Neural crest cell (in vitro differentiated cells): ENCODE data around the gene CREB5. TPM values are rescaled to one million over a fixed set of nuclear protein-coding genes. Genes with fewer than 3 reads are reported as not detected.

Source experiments
- DNase-seq: peaks from one replicate; pipeline ENCODE4 v3.0.0; 2021; ENCODE audit warnings: low read depth, mixed read lengths, low spot score
- H3K27ac Mint-ChIP-seq: one replicate; pipeline ENCODE4 v1.8.0; 2021; ENCODE audit warnings: mild to moderate bottlenecking, mixed read lengths; ENCODE audit not compliant: unreplicated experiment
- H3K27me3 Mint-ChIP-seq: 2 replicates; pipeline ENCODE4 v1.8.0; 2021; ENCODE audit warnings: low read depth, mild to moderate bottlenecking, mixed read lengths
- H3K36me3 Mint-ChIP-seq: 2 replicates; pipeline ENCODE4 v1.8.0; 2021; ENCODE audit warnings: low read depth, mild to moderate bottlenecking, mixed read lengths
- H3K4me1 Mint-ChIP-seq: 2 replicates; pipeline ENCODE4 v1.8.0; 2021; ENCODE audit warnings: mixed read lengths
- H3K4me3 Mint-ChIP-seq: one replicate; pipeline ENCODE4 v1.8.0; 2021; ENCODE audit warnings: mild to moderate bottlenecking, mixed read lengths
- H3K9me3 Mint-ChIP-seq: 2 replicates; pipeline ENCODE4 v1.8.0; 2021; ENCODE audit warnings: mixed read lengths
- total RNA-seq: library from RNA; stranded (reverse); gene quantifications from 2 replicates; pipeline ENCODE4 v1.2.1, GENCODE V29; 2021
- TF ChIP-seq, protein P1 (sequence below): fragments of 200-600 bp; sonication (generic); conservative IDR thresholded peaks from 2 replicates; pipeline ENCODE4 v1.5.0; 2021; ENCODE audit warnings: antibody characterized with exemption, mild to moderate bottlenecking

CREB5 gene
- total RNA-seq, 1 donor from 2014 or later: 8.3 TPM

- peaks cover 5% of the 10 kb centered on the region for H3K36me3 Mint-ChIP-seq
- H3K27me3 Mint-ChIP-seq: no peaks in the 10 kb centered on the region
- TF ChIP-seq, protein P1, sequence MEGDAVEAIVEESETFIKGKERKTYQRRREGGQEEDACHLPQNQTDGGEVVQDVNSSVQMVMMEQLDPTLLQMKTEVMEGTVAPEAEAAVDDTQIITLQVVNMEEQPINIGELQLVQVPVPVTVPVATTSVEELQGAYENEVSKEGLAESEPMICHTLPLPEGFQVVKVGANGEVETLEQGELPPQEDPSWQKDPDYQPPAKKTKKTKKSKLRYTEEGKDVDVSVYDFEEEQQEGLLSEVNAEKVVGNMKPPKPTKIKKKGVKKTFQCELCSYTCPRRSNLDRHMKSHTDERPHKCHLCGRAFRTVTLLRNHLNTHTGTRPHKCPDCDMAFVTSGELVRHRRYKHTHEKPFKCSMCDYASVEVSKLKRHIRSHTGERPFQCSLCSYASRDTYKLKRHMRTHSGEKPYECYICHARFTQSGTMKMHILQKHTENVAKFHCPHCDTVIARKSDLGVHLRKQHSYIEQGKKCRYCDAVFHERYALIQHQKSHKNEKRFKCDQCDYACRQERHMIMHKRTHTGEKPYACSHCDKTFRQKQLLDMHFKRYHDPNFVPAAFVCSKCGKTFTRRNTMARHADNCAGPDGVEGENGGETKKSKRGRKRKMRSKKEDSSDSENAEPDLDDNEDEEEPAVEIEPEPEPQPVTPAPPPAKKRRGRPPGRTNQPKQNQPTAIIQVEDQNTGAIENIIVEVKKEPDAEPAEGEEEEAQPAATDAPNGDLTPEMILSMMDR: no peak
- H3K9me3 Mint-ChIP-seq: peaks cover 5% of the 10 kb centered on the region
- no peak overlapping the region for H3K4me3 Mint-ChIP-seq
- no peak for DNase-seq
- H3K4me1 Mint-ChIP-seq: no peaks in the 10 kb centered on the region
- no peak overlapping the region for H3K27ac Mint-ChIP-seq
These were observed 359.7 kb downstream of the CREB5 start for GRCh38 chr7:28771906-28772622.

GRCh38 chr7:28773423-28774145 is 361.3 kb downstream of the CREB5 start:
- Mint-ChIP-seq H3K36me3 (peaks cover 5% of the 10 kb centered on the region), H3K27ac (no peak overlapping the region), H3K4me1 (no peaks in the 10 kb centered on the region), H3K4me3 (no peak overlapping the region), H3K27me3 (no peaks in the 10 kb centered on the region), H3K9me3 (peaks cover 5% of the 10 kb centered on the region)
- TF ChIP-seq, protein P1: no peak
- no peak for DNase-seq

- TF ChIP-seq, protein P1: no peak
- Mint-ChIP-seq H3K27me3 (no peaks in the 10 kb centered on the region), H3K4me3 (no peak overlapping the region), H3K27ac (no peak overlapping the region), H3K4me1 (no peaks in the 10 kb centered on the region), H3K36me3 (peaks cover 5% of the 10 kb centered on the region), H3K9me3 (peaks cover 5% of the 10 kb centered on the region)
- DNase-seq: no peak
These were observed 362.1 kb downstream of the CREB5 start for GRCh38 chr7:28774261-28774988.

GRCh38 chr7:28776463-28777157 is 364.3 kb downstream of the CREB5 start:
- peaks cover 2% of the 10 kb centered on the region for H3K9me3 Mint-ChIP-seq
- no peak overlapping the region for H3K4me3 Mint-ChIP-seq
- DNase-seq: no peak
- TF ChIP-seq, protein P1: no peak
- no peaks in the 10 kb centered on the region for H3K36me3 Mint-ChIP-seq
- H3K27ac Mint-ChIP-seq: no peak overlapping the region
- no peaks in the 10 kb centered on the region for H3K27me3 Mint-ChIP-seq
- H3K4me1 Mint-ChIP-seq: no peaks in the 10 kb centered on the region

- no peak overlapping the region for H3K27ac Mint-ChIP-seq
- TF ChIP-seq, protein P1: no peak
These were observed 366.5 kb downstream of the CREB5 start for GRCh38 chr7:28778786-28779185.

More at GRCh38 chr7:28778786-28779185, 366.5 kb downstream of the CREB5 start:
- no peaks in the 10 kb centered on the region for H3K36me3 Mint-ChIP-seq
- H3K27me3 Mint-ChIP-seq: no peaks in the 10 kb centered on the region
- H3K9me3 Mint-ChIP-seq: peaks cover 2% of the 10 kb centered on the region
- peaks cover 10% of the 10 kb centered on the region for H3K4me1 Mint-ChIP-seq
- no peak overlapping the region for H3K4me3 Mint-ChIP-seq
- DNase-seq: no peak
